GM12878 (cell line): ENCODE measurements around the gene MGAT1. TPM values are rescaled to one million over a fixed set of nuclear protein-coding genes. Genes with fewer than 3 reads are reported as not detected.

Experiments
- ATAC-seq: fragments of 200-7000 bp; cut with Tn5 transposase; 3 replicates; pipeline ENCODE4 v1.9.1; 2020; ENCODE audit warnings: mild to moderate bottlenecking, moderate library complexity
- BruUV-seq: library from RNA; stranded (reverse); fragments of 400-500 nt; replicated peaks from 2 replicates; lab custom pipeline; 2021; lab: Mats Ljungman, UMichigan
- CTCF ChIA-PET: fragments of 300-600 bp; sonication (Branson Sonifier 250); formaldehyde crosslinking; extraction: SDS; loops from one replicate; lab custom pipeline; 2021; ENCODE audit warnings: inconsistent platforms; lab: Yijun Ruan, JAX
- POLR2A ChIA-PET: fragments of 350-600 bp; formaldehyde crosslinking; extraction: SDS; loops from one replicate; lab custom pipeline; 2021; ENCODE audit warnings: inconsistent platforms; lab: Charles Lee
- RAD21 ChIA-PET: fragments of 300-600 bp; sonication (Branson Sonifier 250); formaldehyde crosslinking; loops from one replicate; lab custom pipeline; 2023; ENCODE audit warnings: antibody characterized with exemption; ENCODE audit not compliant: unreplicated experiment; lab: Charles Lee
- SMC1A ChIA-PET: fragments of 300-600 bp; sonication (Branson Sonifier 250); formaldehyde crosslinking; loops from one replicate; lab custom pipeline; 2023; ENCODE audit not compliant: unreplicated experiment, uncharacterized antibody; lab: Charles Lee
- DNase-seq: peaks from one replicate; pipeline ENCODE4 v3.0.0-alpha.2; 2011; ENCODE audit warnings: low read depth, low spot score
- FAIRE-seq: peaks from 3 replicates; lab custom pipeline; 2011; peaks lifted over from hg19 to GRCh38; lab: Jason Lieb, UNC
- H2AFZ ChIP-seq: 2 replicates; pipeline ENCODE4 v1.6.0; 2011; ENCODE audit warnings: low read depth, low read length, control low read depth; ENCODE audit not compliant: control insufficient read depth
- H3K27ac ChIP-seq: 2 replicates; pipeline ENCODE4 v1.5.1; 2011; ENCODE audit warnings: control low read depth; ENCODE audit not compliant: control insufficient read depth, insufficient read depth
- H3K27me3 ChIP-seq, 2 experiments: replicated peaks in 1 of 2; 2 replicates each; pipeline versions ENCODE4 v1.6.0 to v1.6.1; 2011; ENCODE audit warnings: low read length in 1 of 2; ENCODE audit not compliant: control insufficient read depth in 2 of 2, insufficient read depth in 2 of 2
- H3K36me3 ChIP-seq, 2 experiments: 2 replicates each; pipeline ENCODE4 v1.5.1; 2011; ENCODE audit warnings: low read length in 1 of 2; ENCODE audit not compliant: control insufficient read depth in 2 of 2, insufficient read depth in 2 of 2
- H3K4me1 ChIP-seq: 2 replicates; pipeline ENCODE4 v1.6.1; 2011; ENCODE audit warnings: mild to moderate bottlenecking, low read length, moderate library complexity, mixed read lengths; ENCODE audit not compliant: control insufficient read depth, insufficient read depth
- H3K4me2 ChIP-seq: 2 replicates; pipeline ENCODE4 v1.6.0; 2011; ENCODE audit warnings: control low read depth; ENCODE audit not compliant: control insufficient read depth, insufficient read depth
- H3K4me3 ChIP-seq: fragments of 200-600 bp; sonication (generic); 2 replicates; pipeline ENCODE4 v1.5.1; 2016
- H3K79me2 ChIP-seq: 2 replicates; pipeline ENCODE4 v1.6.0; 2011; ENCODE audit warnings: low read length; ENCODE audit not compliant: control insufficient read depth, insufficient read depth
- H3K9ac ChIP-seq: 2 replicates; pipeline ENCODE4 v1.8.0; 2011; ENCODE audit warnings: low read length, control low read depth, mixed read lengths; ENCODE audit not compliant: control insufficient read depth, insufficient read depth
- H3K9me3 ChIP-seq: replicated peaks from 3 replicates; pipeline ENCODE4 v1.5.1; 2011; ENCODE audit warnings: mild to moderate bottlenecking, low read length; ENCODE audit not compliant: control insufficient read depth, insufficient read depth
- H4K20me1 ChIP-seq: 2 replicates; pipeline ENCODE4 v1.6.0; 2011; ENCODE audit not compliant: control insufficient read depth, insufficient read depth
- CEBPZ ChIP-seq: fragments of 150-350 bp; IDR thresholded peaks from 2 replicates; pipeline ENCODE4 v1.6.1; 2016; ENCODE audit warnings: low read depth, low read length
- ELK1 ChIP-seq: IDR thresholded peaks from 2 replicates; pipeline ENCODE4 v1.6.1; 2012; ENCODE audit warnings: low read depth, low read length, improper control_type of control experiment
- NFYB ChIP-seq: IDR thresholded peaks from 2 replicates; pipeline ENCODE4 v1.6.1; 2011; ENCODE audit warnings: low read depth, mild to moderate bottlenecking, low read length, improper control_type of control experiment, moderate library complexity; ENCODE audit not compliant: insufficient read depth
- RFX5 ChIP-seq: IDR thresholded peaks from 2 replicates; pipeline ENCODE4 v1.6.1; 2011; ENCODE audit warnings: low read depth, low read length, improper control_type of control experiment
- STAT3 ChIP-seq: IDR thresholded peaks from 2 replicates; pipeline ENCODE4 v1.6.1; 2011; ENCODE audit warnings: low read depth, low read length, improper control_type of control experiment
- ZBED1 ChIP-seq: IDR thresholded peaks from 2 replicates; pipeline ENCODE4 v1.6.1; 2016; ENCODE audit warnings: borderline replicate concordance
- WGBS: methylation state at CpG from one replicate; pipeline ENCODE4 v1.1.6; 2016; ENCODE audit warnings: low lambda C conversion rate; ENCODE audit not compliant: insufficient replicate concordance, insufficient coverage; ENCODE audit errors: missing lambda C conversion rate; 5-methylcytosine and 5-hydroxymethylcytosine counted together
- in situ Hi-C: fragments of 300-500 bp; cut with MboI; formaldehyde crosslinking; loops from 9 replicates; pipeline ENCODE4 v1.14.3; 2018; ENCODE audit warnings: mixed read lengths
- intact Hi-C: fragments of 100-400 bp; cut with micrococcal nuclease; formaldehyde crosslinking; loops from one replicate; pipeline ENCODE4 v1.14.2; 2022; ENCODE audit not compliant: unreplicated experiment
- polyA plus RNA-seq, 11 experiments: library from polyadenylated mRNA; depleted of rRNA in 4 of 11; unstranded in 6 of 11; stranded (reverse) in 5 of 11; fragments of >200 nt; fragmentation: Nextera tagmentation in 4 of 11; fragmentation: Illumina TruSeq in 1 of 11; extraction: Ambion mirVana in 4 of 11; extraction: Trizol in 1 of 11; gene quantifications; 1 replicate in 1 of 11; 2 replicates in 10 of 11; pipeline versions ENCODE4 v1.2.1 to v1.2.3, GENCODE V29; 2011 to 2016; ENCODE audit warnings: inconsistent platforms in 2 of 11, missing spikeins in 2 of 11, low read depth in 1 of 11
- total RNA-seq, 4 experiments: library from RNA; depleted of rRNA in 3 of 4; stranded (reverse); fragments of >200 nt in 3 of 4; fragmentation: Illumina TruSeq in 1 of 4; extraction: Trizol in 1 of 4; gene quantifications; 2 replicates each; pipeline versions ENCODE4 v1.2.1 to v1.2.3, GENCODE V29; 2013 to 2021

The MGAT1 gene
- total and polyA plus RNA-seq, 10 of the 15 experiments (the other 5 are each of a cell fraction or from before 2014, with no cell fraction given) = 3.1 to 88.4 (median 62.7) TPM

GRCh38 chr5:180823346-180823745 is 20.7 kb upstream of the MGAT1 start:
- Histone ChIP-seq H2AFZ (no peak overlapping the region), H3K27ac (no peak overlapping the region), H3K9ac (no peak overlapping the region), H3K9me3 (no peaks in the 10 kb centered on the region), H4K20me1 (no peaks in the 10 kb centered on the region), H3K4me1 (peaks cover 17% of the 10 kb centered on the region), H3K4me2 (no peak overlapping the region), H3K4me3 (no peak overlapping the region), H3K36me3 (no peaks in the 10 kb centered on the region), H3K79me2 (no peaks in the 10 kb centered on the region), H3K27me3 (no peaks in the 10 kb centered on the region)
- TF ChIP-seq ZBED1 = no peak
- no peak for TF ChIP-seq ELK1
- no peak for TF ChIP-seq NFYB
- no peak for TF ChIP-seq STAT3
- TF ChIP-seq CEBPZ = no peak
- TF ChIP-seq RFX5 = no peak
- intact Hi-C loops (no loop called here), in situ Hi-C loops (loop anchor here (25.0 kb wide), 1 partner anchor 1011 kb away; the partner anchor contains the start of genes MGAT4B and SQSTM1)
- ChIA-PET POLR2A (interaction anchor here (0.5 kb wide), 1 partner anchor 8 kb away, joined by 5 read pairs; no protein-coding TSS in a partner anchor), SMC1A (interaction anchor here (4.0 kb wide), 1 partner anchor 10 kb away, joined by 14 read pairs; no protein-coding TSS in a partner anchor), CTCF (interaction anchor here (0.9 kb wide), 1 partner anchor 17 kb away, joined by 3 read pairs; no protein-coding TSS in a partner anchor), RAD21 (no interaction called here)
- FAIRE-seq (no peak), DNase-seq (no peak), ATAC-seq (no peak)
- BruUV-seq = no TSS peak
- WGBS = 84% methylated on average over 7 of the region's 7 CpGs
